HFFc6 (cell line): Measurements from ENCODE around the gene PDF. TPM values are rescaled to one million over a fixed set of nuclear protein-coding genes. Genes with fewer than 3 reads are reported as not detected.

Experiments used
- DNase-seq: peaks from one replicate; pipeline ENCODE4 v3.0.0-alpha.2; 2018
- H3K27ac Mint-ChIP-seq: 2 replicates; pipeline ENCODE4 v1.8.0; 2020; ENCODE audit warnings: mild to moderate bottlenecking, mixed read lengths
- H3K27me3 Mint-ChIP-seq: 2 replicates; pipeline ENCODE4 v1.8.0; 2021; ENCODE audit warnings: mild to moderate bottlenecking, moderate library complexity, mixed read lengths; ENCODE audit not compliant: insufficient read depth
- H3K36me3 Mint-ChIP-seq: 2 replicates; pipeline ENCODE4 v1.8.0; 2021; ENCODE audit warnings: low read depth, mixed read lengths
- H3K4me1 Mint-ChIP-seq: 2 replicates; pipeline ENCODE4 v1.8.0; 2020; ENCODE audit warnings: low read depth, mixed read lengths
- H3K4me3 Mint-ChIP-seq: 2 replicates; pipeline ENCODE4 v1.8.0; 2020; ENCODE audit warnings: mild to moderate bottlenecking, moderate library complexity, mixed read lengths
- H3K9me3 Mint-ChIP-seq: 2 replicates; pipeline ENCODE4 v1.8.0; 2020; ENCODE audit warnings: mild to moderate bottlenecking, mixed read lengths
- CTCF ChIP-seq: fragments of 200-600 bp; sonication (generic); IDR thresholded peaks from 2 replicates; pipeline ENCODE4 v1.5.0; 2021; ENCODE audit warnings: antibody characterized with exemption, mild to moderate bottlenecking
- total RNA-seq, 6 experiments: library from RNA; stranded (reverse); fragmentation: NEBNext Ultra II Directional; extraction: Animal tissue kit (Norgen Biotek cat#: 25700); gene quantifications; 2 replicates in 1 of 6; 3 replicates in 5 of 6; pipeline ENCODE4 v1.2.3, GENCODE V29; 2021

The PDF gene
- total RNA-seq, 6 experiments from 2014 or later = 14.5 to 21.1 (median 16.5) TPM

- Mint-ChIP-seq H3K9me3 (no peaks in the 10 kb centered on the region), H3K27me3 (peaks cover 2% of the 10 kb centered on the region; the same call in 1 of the 2 replicates), H3K4me1 (no peaks in the 10 kb centered on the region), H3K27ac (no peak overlapping the region), H3K36me3 (peaks cover 32% of the 10 kb centered on the region), H3K4me3 (no peak overlapping the region)
- TF ChIP-seq CTCF = no peak
- DNase-seq = no peak
Observed at GRCh38 chr16:69371564-69371963, 41.2 kb upstream of the PDF start.

DNA sequence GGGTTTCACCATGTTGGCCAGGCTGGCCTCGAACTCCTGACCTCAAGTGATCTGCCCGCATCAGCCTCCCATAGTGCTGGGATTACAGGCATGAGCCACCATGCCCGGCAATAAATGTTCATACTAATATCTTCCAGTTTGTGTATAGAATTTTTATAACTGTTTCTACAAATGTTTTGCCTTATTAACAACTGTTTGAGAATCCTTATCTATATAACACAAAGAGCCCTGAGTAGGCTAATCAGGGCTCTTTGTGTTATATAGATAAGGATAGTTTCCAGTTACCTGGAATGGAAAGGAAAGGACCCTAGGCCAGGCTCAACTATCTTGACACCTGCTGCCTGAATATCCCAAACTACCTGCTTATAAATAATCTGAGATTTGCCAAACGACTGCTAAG is 38.5 kb upstream of the PDF start:
- no peak overlapping the region for H3K27ac Mint-ChIP-seq
- H3K36me3 Mint-ChIP-seq = peaks cover 41% of the 10 kb centered on the region
- H3K9me3 Mint-ChIP-seq = no peaks in the 10 kb centered on the region
- peaks cover 2% of the 10 kb centered on the region; the same call in 1 of the 2 replicates for H3K27me3 Mint-ChIP-seq
- no peak for TF ChIP-seq CTCF
- DNase-seq = no peak
- no peak overlapping the region for H3K4me3 Mint-ChIP-seq
- H3K4me1 Mint-ChIP-seq = peaks cover 12% of the 10 kb centered on the region

GRCh38 chr16:69367980-69368379 is 37.6 kb upstream of the PDF start:
- H3K36me3 Mint-ChIP-seq = peaks cover 41% of the 10 kb centered on the region
- H3K9me3 Mint-ChIP-seq = no peaks in the 10 kb centered on the region
- no peak overlapping the region for H3K4me3 Mint-ChIP-seq
- DNase-seq = no peak
- H3K27ac Mint-ChIP-seq = no peak overlapping the region; the same call in 1 of the 2 replicates
- peaks cover 2% of the 10 kb centered on the region; the same call in 1 of the 2 replicates for H3K27me3 Mint-ChIP-seq
- H3K4me1 Mint-ChIP-seq = peaks cover 12% of the 10 kb centered on the region
- no peak for TF ChIP-seq CTCF

GRCh38 chr16:69366431-69366830 is 36.0 kb upstream of the PDF start:
- no peak for DNase-seq
- Mint-ChIP-seq H3K4me1 (peaks cover 12% of the 10 kb centered on the region), H3K27ac (no peak overlapping the region), H3K9me3 (no peaks in the 10 kb centered on the region), H3K4me3 (no peak overlapping the region), H3K36me3 (peaks cover 41% of the 10 kb centered on the region), H3K27me3 (peaks cover 2% of the 10 kb centered on the region; the same call in 1 of the 2 replicates)
- TF ChIP-seq CTCF = no peak

GRCh38 chr16:69365901-69366300 is 35.5 kb upstream of the PDF start:
- peaks cover 2% of the 10 kb centered on the region; the same call in 1 of the 2 replicates for H3K27me3 Mint-ChIP-seq
- no peaks in the 10 kb centered on the region for H3K9me3 Mint-ChIP-seq
- no peak for TF ChIP-seq CTCF
- H3K4me1 Mint-ChIP-seq = peaks cover 12% of the 10 kb centered on the region
- peaks cover 40% of the 10 kb centered on the region for H3K36me3 Mint-ChIP-seq
- DNase-seq = no peak
- no peak overlapping the region for H3K27ac Mint-ChIP-seq
- H3K4me3 Mint-ChIP-seq = no peak overlapping the region

DNA sequence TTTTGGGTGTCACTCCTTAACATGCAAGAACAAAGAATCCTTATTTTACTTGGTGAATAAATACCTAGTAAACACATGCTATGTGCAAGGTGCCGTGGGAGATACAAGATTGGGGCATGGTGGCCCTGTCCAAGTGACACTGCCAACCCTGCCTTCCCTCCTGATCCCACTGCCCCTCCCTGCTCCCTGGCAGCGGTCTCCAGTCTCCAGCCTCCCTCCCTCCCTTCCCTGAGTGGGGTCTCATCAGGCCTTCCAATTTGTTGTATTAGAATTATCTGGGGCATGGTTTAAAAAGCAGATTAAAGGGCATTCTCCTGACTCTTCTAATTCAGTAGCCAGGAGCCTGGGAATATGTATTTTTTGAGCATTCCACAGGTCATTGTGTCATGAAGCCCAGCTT is 33.7 kb upstream of the PDF start:
- no peaks in the 10 kb centered on the region for H3K9me3 Mint-ChIP-seq
- TF ChIP-seq CTCF = no peak
- H3K4me1 Mint-ChIP-seq = peaks cover 12% of the 10 kb centered on the region
- H3K27me3 Mint-ChIP-seq = peaks cover 2% of the 10 kb centered on the region; the same call in 1 of the 2 replicates
- no peak for DNase-seq
- H3K36me3 Mint-ChIP-seq = peaks cover 26% of the 10 kb centered on the region
- no peak overlapping the region for H3K4me3 Mint-ChIP-seq
- H3K27ac Mint-ChIP-seq = no peak overlapping the region
